ENCODE data around the gene CAPN12.
A peak's percentile ranks its signal among the peaks of the same experiment; 100 is the strongest.

Gene CAPN12

GRCh38 chr19:38737281-38737865 lies 6.9 kb downstream of the CAPN12 start:
- no peak for DNase-seq

GRCh38 chr19:38736413-38737280 lies 7.6 kb downstream of the CAPN12 start:
- no peak for DNase-seq

DNA sequence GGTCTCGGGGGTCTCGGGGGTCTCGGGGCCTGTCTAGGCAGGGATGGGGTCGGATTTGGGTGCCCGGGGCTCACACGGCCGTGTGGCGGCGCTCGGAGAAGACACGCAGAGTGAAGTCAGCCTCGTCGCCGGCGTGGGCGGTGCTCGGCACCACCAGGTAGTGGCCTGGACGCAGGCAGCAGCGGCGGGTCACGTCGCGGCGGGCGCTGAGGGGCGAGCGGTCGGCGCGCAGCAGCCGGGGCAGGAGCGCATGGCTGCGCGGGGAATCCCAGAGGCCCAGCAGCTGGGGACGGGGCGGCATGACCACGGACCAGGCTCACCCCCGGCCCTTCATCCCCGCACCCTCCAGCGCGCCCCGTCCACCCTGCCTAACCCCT lies 8.2 kb downstream of the CAPN12 start:
- DNase-seq = no peak

DNA sequence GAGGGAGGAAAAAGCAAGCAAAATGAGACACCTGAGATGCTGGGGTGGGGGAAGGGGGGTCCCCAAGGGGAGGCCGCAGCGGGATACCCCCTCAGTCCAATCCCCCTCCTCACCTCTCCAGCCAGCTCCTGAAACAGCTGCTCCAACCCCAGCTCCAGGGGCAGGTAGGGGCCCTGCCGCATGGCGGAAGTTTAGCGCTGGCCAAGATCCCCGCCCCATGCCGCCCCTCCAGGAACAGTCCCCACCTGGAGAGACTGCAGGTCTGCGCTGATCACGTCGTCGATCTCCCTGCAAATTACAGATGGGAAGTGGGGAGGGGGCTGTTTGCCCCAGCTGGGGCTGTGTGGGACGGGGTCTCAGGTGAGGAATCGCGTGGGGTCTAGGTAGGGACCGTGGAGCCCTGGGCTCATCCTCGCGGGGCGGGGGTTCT lies 9.0 kb downstream of the CAPN12 start:
- no peak for DNase-seq

- no peak for DNase-seq
These were observed 9.6 kb downstream of the CAPN12 start for GRCh38 chr19:38734426-38735256.

DNA sequence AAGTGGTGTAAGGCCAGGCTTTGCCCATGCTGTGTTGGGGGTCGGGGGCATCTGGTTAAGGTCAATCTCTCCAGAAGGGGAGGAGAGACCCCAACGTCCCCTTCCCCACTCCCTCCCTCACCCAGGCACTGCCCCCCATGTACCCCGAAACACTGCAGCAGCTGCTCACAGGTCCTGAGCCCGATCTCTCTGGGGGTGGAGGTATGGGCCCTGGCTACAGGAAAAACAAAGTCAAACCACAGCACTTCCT lies 10.2 kb downstream of the CAPN12 start:
- DNase-seq = no peak

- DNase-seq = no peak
These were observed 10.6 kb downstream of the CAPN12 start for GRCh38 chr19:38733493-38734175.

DNA sequence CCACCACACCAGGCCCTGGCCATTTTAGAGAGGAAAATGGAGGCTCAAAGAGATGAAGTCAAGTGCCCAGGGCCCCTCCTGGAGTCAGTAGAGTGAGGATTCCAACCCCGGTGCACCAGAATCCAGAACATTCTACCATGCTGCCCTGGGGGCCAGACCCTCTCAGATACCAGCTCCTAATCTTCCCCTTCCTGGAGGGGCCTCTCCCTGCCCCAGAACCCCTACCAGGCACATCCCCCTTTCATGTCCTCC lies 11.1 kb downstream of the CAPN12 start:
- DNase-seq = no peak

GRCh38 chr19:38731654-38732301 lies 12.5 kb downstream of the CAPN12 start:
- DNase-seq = no peak

DNA sequence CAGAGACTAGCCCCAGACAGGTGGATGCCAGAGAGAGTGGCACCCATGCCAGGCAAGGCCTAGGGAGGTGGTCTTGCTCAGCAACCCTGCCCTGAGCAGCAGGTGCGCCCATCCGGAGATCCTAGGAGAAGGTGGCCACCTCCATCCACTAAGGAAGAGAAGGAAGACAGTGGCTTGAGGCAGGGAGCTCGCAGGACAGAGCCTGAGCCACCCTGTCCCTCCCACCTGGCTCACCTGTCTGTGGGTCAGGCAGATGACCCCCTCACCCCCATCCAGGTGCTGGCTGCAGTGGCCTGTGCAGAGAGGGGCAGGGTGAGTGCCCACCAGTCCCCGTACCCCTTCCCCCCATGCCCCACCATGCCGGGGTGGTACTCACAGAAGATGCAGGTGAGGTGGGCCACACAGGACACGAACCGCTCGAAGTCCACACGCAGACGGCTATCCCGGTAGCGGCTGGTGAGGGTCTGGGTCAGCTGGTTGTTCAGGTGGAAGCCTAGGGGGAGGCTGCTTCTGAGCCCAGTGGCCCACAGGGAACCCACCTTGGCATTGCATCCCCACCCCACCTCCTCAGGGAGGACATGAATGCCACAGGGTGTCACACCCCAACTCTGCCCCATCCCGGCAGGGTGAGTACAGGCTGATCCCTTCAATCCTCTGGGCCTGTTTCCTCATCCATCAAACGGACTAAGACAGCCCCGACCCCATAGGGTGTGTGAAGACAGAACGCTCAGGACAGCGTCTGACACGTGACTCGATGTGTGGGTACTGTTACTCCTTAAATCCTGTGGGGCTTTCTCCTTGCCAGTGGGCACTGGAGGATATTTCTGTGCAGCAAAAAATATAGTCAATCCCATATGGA lies 13.3 kb downstream of the CAPN12 start:
- DNase-seq = no peak

- no peak for DNase-seq
These were observed 13.9 kb downstream of the CAPN12 start for GRCh38 chr19:38730470-38730730.

DNA sequence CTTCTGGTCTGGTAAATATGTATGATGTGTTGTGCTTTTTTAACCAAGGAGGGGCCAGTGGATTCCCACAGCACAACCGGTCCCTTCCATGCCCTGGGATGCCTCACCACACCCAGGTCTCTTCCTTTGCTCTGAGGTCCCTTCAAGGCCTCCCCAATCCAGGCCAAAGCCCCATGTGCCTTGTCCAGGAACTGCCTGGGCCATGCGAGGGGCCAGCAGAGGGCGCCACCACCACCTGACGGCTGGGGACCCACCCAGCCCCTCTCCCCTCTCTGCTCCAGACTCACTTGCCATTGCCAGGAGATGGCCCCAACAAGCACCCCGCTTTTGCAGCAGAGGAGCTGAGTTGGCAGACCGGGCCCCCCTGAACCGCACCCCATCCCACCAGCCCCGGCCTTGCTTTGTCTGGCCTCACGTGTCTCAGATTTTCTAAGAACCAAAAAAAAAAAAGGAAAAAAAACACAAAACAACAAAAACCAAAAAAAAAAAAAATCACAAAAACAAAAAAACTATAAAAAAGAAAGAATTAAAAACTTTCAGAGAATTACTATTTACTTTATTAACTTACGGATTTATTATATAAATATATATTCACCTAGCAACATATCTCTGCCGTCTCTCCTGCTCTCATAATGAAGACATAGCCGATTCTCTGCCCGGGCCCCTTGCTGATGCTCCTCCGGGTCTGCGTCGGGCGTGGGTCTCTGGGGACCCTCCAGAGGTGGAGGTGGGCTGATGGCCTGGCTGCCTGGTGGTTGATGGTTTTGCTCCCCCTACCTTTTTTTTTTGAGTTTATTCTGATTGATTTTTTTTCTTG lies 14.4 kb downstream of the CAPN12 start:
- peak; percentile 21 for DNase-seq

DNA sequence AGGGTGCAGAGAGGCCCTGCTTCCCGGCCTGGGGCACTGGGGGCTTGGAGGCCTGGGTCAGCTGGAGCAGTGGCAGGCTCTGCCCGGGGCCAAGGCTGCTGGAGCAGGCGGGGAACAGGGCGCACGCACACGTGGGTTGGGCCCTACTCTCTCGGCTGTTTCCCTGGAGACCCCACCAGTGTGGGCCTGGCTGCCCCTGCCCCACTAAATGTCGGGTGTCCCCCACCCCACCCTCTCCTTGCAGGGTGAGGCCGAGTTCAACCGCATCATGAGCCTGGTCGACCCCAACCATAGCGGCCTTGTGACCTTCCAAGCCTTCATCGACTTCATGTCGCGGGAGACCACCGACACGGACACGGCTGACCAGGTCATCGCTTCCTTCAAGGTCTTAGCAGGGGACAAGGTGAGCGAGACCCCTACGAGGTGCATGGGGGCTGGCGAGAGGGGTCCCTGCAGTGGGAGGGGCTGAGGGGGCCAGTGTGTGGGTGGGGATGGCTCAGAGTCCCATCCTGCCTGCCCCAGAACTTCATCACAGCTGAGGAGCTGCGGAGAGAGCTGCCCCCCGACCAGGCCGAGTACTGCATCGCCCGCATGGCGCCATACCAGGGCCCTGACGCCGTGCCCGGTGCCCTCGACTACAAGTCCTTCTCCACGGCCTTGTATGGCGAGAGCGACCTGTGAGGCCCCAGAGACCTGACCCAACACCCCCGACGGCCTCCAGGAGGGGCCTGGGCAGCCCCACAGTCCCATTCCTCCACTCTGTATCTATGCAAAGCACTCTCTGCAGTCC lies 15.3 kb downstream of the CAPN12 start:
- no peak for DNase-seq

GRCh38 chr19:38727868-38728660 lies 16.2 kb downstream of the CAPN12 start:
- DNase-seq = no peak

DNA sequence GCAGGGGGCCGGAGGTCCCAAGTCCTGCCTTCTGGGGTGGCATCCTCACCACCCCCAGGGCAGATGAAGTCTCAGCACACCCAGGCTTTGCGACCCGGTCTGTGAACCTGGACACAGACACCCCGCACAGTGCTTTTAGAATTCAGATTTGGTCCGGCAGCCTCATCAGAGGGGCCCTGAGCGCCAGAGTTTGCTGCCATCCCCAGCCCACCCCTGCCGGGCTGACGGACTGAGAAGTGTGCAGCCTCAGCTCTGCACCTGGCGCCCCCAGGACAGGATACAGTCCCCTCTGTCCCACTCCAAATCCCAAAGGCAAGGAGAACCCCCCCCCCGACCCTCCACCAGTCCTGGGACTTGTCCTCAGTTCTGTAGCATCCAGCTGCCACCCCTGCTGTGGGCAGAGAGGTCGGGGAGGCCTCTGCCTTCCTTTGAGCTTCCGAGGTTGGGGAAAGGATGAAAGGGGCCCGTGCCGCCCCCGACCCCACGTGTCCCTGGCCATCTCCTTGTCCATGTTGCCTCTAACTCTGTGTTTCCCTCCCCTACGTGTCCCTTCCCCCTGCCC lies 16.9 kb downstream of the CAPN12 start:
- no peak for DNase-seq

- no peak for DNase-seq
These were observed 17.4 kb downstream of the CAPN12 start for GRCh38 chr19:38726761-38727301.

GRCh38 chr19:38726284-38726673 lies 18.0 kb downstream of the CAPN12 start:
- DNase-seq = no peak

- DNase-seq = no peak
These were observed 18.6 kb downstream of the CAPN12 start for GRCh38 chr19:38725469-38726283.
